ENCODE results near the gene DNAJC3.
"Not testable (repeated sequence)": the region's sequence is repeated elsewhere in the genome, so short reads cannot be mapped to it uniquely, and the experiment has no call there.

DNAJC3 gene

GRCh38 chr13:95779522-95779921 lies 102.6 kb downstream of the DNAJC3 start:
- DNase-seq (ENCODE audit: low read depth in 1 of 2, low spot score in 1 of 2), result no peak

- no peak for DNase-seq (ENCODE audit: low read depth in 1 of 2, low spot score in 1 of 2)
Measured at GRCh38 chr13:95781016-95781415, 104.1 kb downstream of the DNAJC3 start.

GRCh38 chr13:95781940-95782339 lies 105.0 kb downstream of the DNAJC3 start:
- DNase-seq (ENCODE audit: low read depth in 1 of 2, low spot score in 1 of 2), result not testable (repeated sequence)

GRCh38 chr13:95783747-95784146 lies 106.8 kb downstream of the DNAJC3 start:
- DNase-seq (ENCODE audit: low read depth in 1 of 2, low spot score in 1 of 2), result no peak

- DNase-seq (ENCODE audit: low read depth in 1 of 2, low spot score in 1 of 2), result no peak
Measured at GRCh38 chr13:95784161-95784899, 107.4 kb downstream of the DNAJC3 start.

- DNase-seq (ENCODE audit: low read depth in 1 of 2, low spot score in 1 of 2), result no peak
Measured at GRCh38 chr13:95784900-95785290, 108.0 kb downstream of the DNAJC3 start.

GRCh38 chr13:95787356-95788099 lies 110.6 kb downstream of the DNAJC3 start:
- DNase-seq (ENCODE audit: low read depth in 1 of 2, low spot score in 1 of 2), result no peak

GRCh38 chr13:95788100-95788463 lies 111.1 kb downstream of the DNAJC3 start:
- no peak for DNase-seq (ENCODE audit: low read depth in 1 of 2, low spot score in 1 of 2)

- not testable (repeated sequence) for DNase-seq (ENCODE audit: low read depth in 1 of 2, low spot score in 1 of 2)
Measured at GRCh38 chr13:95789315-95789714, 112.4 kb downstream of the DNAJC3 start.

- no peak for DNase-seq (ENCODE audit: low read depth in 1 of 2, low spot score in 1 of 2)
Measured at GRCh38 chr13:95791084-95791722, 114.3 kb downstream of the DNAJC3 start.

- no peak for DNase-seq (ENCODE audit: low read depth in 1 of 2, low spot score in 1 of 2)
Measured at GRCh38 chr13:95793018-95793555, 116.1 kb downstream of the DNAJC3 start.

GRCh38 chr13:95793781-95794180 lies 116.8 kb downstream of the DNAJC3 start:
- no peak for DNase-seq (ENCODE audit: low read depth in 1 of 2, low spot score in 1 of 2)

- no peak for DNase-seq (ENCODE audit: low read depth in 1 of 2, low spot score in 1 of 2)
Measured at GRCh38 chr13:95797016-95797415, 120.1 kb downstream of the DNAJC3 start.

GRCh38 chr13:95800436-95800835 lies 123.5 kb downstream of the DNAJC3 start:
- no peak for DNase-seq (ENCODE audit: low read depth in 1 of 2, low spot score in 1 of 2)

- DNase-seq (ENCODE audit: low read depth in 1 of 2, low spot score in 1 of 2), result no peak
Measured at GRCh38 chr13:95801825-95802224, 124.9 kb downstream of the DNAJC3 start.

GRCh38 chr13:95805921-95806320 lies 129.0 kb downstream of the DNAJC3 start:
- no peak for DNase-seq (ENCODE audit: low read depth in 1 of 2, low spot score in 1 of 2)

- DNase-seq (ENCODE audit: low read depth in 1 of 2, low spot score in 1 of 2), result no peak
Measured at GRCh38 chr13:95809429-95809828, 132.5 kb downstream of the DNAJC3 start.

- DNase-seq (ENCODE audit: low read depth in 1 of 2, low spot score in 1 of 2), result no peak
Measured at GRCh38 chr13:95813139-95813538, 136.2 kb downstream of the DNAJC3 start.

- DNase-seq (ENCODE audit: low read depth in 1 of 2, low spot score in 1 of 2), result no peak
Measured at GRCh38 chr13:95814495-95814894, 137.6 kb downstream of the DNAJC3 start.

GRCh38 chr13:95822303-95822702 lies 145.4 kb downstream of the DNAJC3 start:
- no peak for DNase-seq (ENCODE audit: low read depth in 1 of 2, low spot score in 1 of 2)

- DNase-seq (ENCODE audit: low read depth in 1 of 2, low spot score in 1 of 2), result no peak
Measured at GRCh38 chr13:95833126-95833525, 156.2 kb downstream of the DNAJC3 start.

- no peak for DNase-seq (ENCODE audit: low read depth in 1 of 2, low spot score in 1 of 2)
Measured at GRCh38 chr13:95833719-95834118, 156.8 kb downstream of the DNAJC3 start.
